ENCODE results near the gene DTNA. TPM values are rescaled to one million over a fixed set of nuclear protein-coding genes. Genes with fewer than 3 reads are reported as not detected.

The DTNA gene
- total and polyA plus RNA-seq, 2 of the 8 experiments (the other 6 are each of a cell fraction or from before 2014, with no cell fraction given): 30.2 to 32.7 TPM

DNA sequence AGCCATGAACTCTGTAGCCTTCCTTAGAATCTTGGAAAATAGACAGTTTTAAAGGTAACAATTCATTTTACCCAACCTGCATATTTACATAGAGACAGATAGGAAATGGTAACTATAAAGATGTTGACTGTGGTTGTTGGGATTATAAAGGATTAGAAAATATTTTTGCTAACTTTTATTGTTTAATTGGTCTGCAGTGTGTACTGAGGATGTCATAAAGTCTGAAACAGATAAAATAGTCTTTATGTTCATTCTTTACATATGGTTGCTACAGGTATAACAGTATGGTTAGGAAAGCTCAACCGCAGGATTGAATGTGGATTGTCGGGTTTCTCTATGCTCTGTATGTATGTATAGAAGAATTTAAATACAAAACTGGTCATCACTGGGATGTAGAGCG lies 7.3 kb upstream of the DTNA start:
- POLR2A ChIA-PET (ENCODE audit: partially characterized antibody): no interaction called here
- H2AFZ ChIP-seq (ENCODE audit: low read length): no peak overlapping the region
- no peak overlapping the region for H3K14ac ChIP-seq (ENCODE audit: insufficient read length)
- H2BK5ac ChIP-seq (ENCODE audit: low read depth, low read length): no peak overlapping the region
- no peak overlapping the region for H4K91ac ChIP-seq (replicated peaks; ENCODE audit: insufficient read length, low read length)
- no peak for TF ChIP-seq GTF2F1 (IDR thresholded peaks at IDR 0.05; ENCODE audit: borderline replicate concordance, low read depth, low read length)
- no peak for TF ChIP-seq MAX (IDR thresholded peaks at IDR 0.05)
- no peak for TF ChIP-seq BCL11A (IDR thresholded peaks at IDR 0.05; ENCODE audit: low read depth in 2 of 2, low read length in 2 of 2)
- no peak for TF ChIP-seq SUZ12 (IDR thresholded peaks at IDR 0.05; ENCODE audit: low read length)
- no peak for TF ChIP-seq ATF3 (IDR thresholded peaks at IDR 0.05; ENCODE audit: insufficient read depth, low read depth, low read length)
- no peaks in the 10 kb centered on the region for H3K23me2 ChIP-seq (ENCODE audit: low read depth, low read length)
- no peaks in the 10 kb centered on the region; the same call in 1 of the 2 replicates for H3K79me1 ChIP-seq (ENCODE audit: low read depth, low read length)
- H2BK15ac ChIP-seq (ENCODE audit: low read length): no peak overlapping the region
- no peak overlapping the region for H3K4me2 ChIP-seq (ENCODE audit: insufficient read depth in 1 of 2, low read depth in 2 of 2, low read length in 2 of 2)
- FAIRE-seq (no peak), DNase-seq (ENCODE audit: low read depth in 1 of 2, low spot score in 2 of 2) (no peak)
- no peak overlapping the region for H3K27ac ChIP-seq (ENCODE audit: low read depth, low read length)
- no peaks in the 10 kb centered on the region for H3K9me3 ChIP-seq (ENCODE audit: insufficient read depth in 2 of 2, low read depth in 1 of 2, low read length in 1 of 2)
- no peak overlapping the region for H3K18ac ChIP-seq (ENCODE audit: extremely low read depth, low read length)
- no peak overlapping the region for H3K9ac ChIP-seq (replicated peaks in 1 of 4; ENCODE audit: extremely low read depth in 1 of 4, low read depth in 3 of 4, low read length in 3 of 4)
- H3K27me3 ChIP-seq (replicated peaks in 1 of 4; ENCODE audit: control insufficient read depth in 3 of 4, extremely low read depth in 1 of 4, insufficient read depth in 3 of 4, low read length in 3 of 4): no peaks in the 10 kb centered on the region
- no peaks in the 10 kb centered on the region for H3K79me2 ChIP-seq (ENCODE audit: control insufficient read depth in 1 of 2, insufficient read depth in 2 of 2, low read length in 2 of 2)
- no peak overlapping the region for H2AK5ac ChIP-seq (ENCODE audit: low read depth, low read length)
- no peak overlapping the region for H3K56ac ChIP-seq (replicated peaks; ENCODE audit: insufficient read length, low read depth, low read length)
- H3K4me1 ChIP-seq (replicated peaks in 1 of 4; ENCODE audit: control insufficient read depth in 3 of 4, insufficient read depth in 4 of 4, low read length in 3 of 4): peaks cover 0 to 5% (median 0%) of the 10 kb centered on the region in 4 experiments; a peak in 2 of 7 replicates
- no peak overlapping the region for H3K4me3 ChIP-seq (ENCODE audit: extremely low read depth in 1 of 4, insufficient read depth in 2 of 4, low read depth in 3 of 4, low read length in 4 of 4)
- no peak overlapping the region for H4K8ac ChIP-seq (ENCODE audit: extremely low read depth, insufficient read depth, low read length)
- no peak overlapping the region for H2BK20ac ChIP-seq (ENCODE audit: low read length)
- no peaks in the 10 kb centered on the region for H4K20me1 ChIP-seq (replicated peaks in 1 of 2; ENCODE audit: control insufficient read depth in 1 of 2, insufficient read depth in 2 of 2, low read length in 2 of 2)
- no peak overlapping the region for H2BK12ac ChIP-seq (ENCODE audit: low read depth, low read length)
- H2BK120ac ChIP-seq (replicated peaks; ENCODE audit: low read depth, low read length): no peak overlapping the region
- no peak overlapping the region for H4K5ac ChIP-seq (ENCODE audit: insufficient read length, low read depth, low read length)
- H3K23ac ChIP-seq (ENCODE audit: insufficient read length): no peak overlapping the region
- CTCF ChIA-PET (ENCODE audit: partially characterized antibody): interaction anchor here (2.6 kb wide), 1 partner anchor 28 kb away, joined by 11 read pairs; no protein-coding TSS in a partner anchor
- H3K36me3 ChIP-seq (ENCODE audit: control insufficient read depth in 2 of 4, insufficient read depth in 4 of 4, low read length in 3 of 4): no peaks in the 10 kb centered on the region
- H3K4ac ChIP-seq (replicated peaks; ENCODE audit: insufficient read length, low read depth, low read length): no peak overlapping the region
- 86% methylated on average over 3 of the region's 3 CpGs; no CpG with 5 or more reads in 1 of the 2 experiments for WGBS, 2 experiments (ENCODE audit: extremely low coverage in 1 of 2, insufficient coverage in 1 of 2, insufficient read length in 1 of 2, insufficient replicate concordance in 2 of 2, low coverage in 1 of 2, low lambda C conversion rate in 2 of 2, missing lambda C conversion rate in 1 of 2)
